Heart right ventricle (tissue), 16 donors: Measurements from ENCODE around the gene R3HCC1L. TPM values are rescaled to one million over a fixed set of nuclear protein-coding genes. Genes with fewer than 3 reads are reported as not detected.

ENCODE experiments used
- ATAC-seq, 8 donors: fragments of 200-7000 bp; cut with Tn5 transposase; one replicate each; pipeline ENCODE4 v1.9.1; 2020; ENCODE audit warnings: mild to moderate bottlenecking in 8 of 8, moderate library complexity in 8 of 8, moderate number of reproducible peaks in 1 of 8
- DNase-seq, 2 donors: peaks; one replicate each; pipeline ENCODE4 v3.0.0-alpha.2; 2020
- H3K27ac ChIP-seq, 10 donors: fragments of 200-600 bp; sonication (generic) in 2 of 10; one replicate each; pipeline versions ENCODE4 v1.5.0 to v1.8.0; 2020 to 2022; ENCODE audit warnings: mild to moderate bottlenecking in 3 of 10
- H3K27me3 ChIP-seq, 7 donors: fragments of 200-600 bp; one replicate each; pipeline ENCODE4 v1.8.0; 2021 to 2022; ENCODE audit warnings: mild to moderate bottlenecking in 2 of 7
- H3K36me3 ChIP-seq, 9 donors: fragments of 200-600 bp; sonication (generic) in 1 of 9; one replicate each; pipeline versions ENCODE4 v1.5.0 to v1.8.0; 2020 to 2022; ENCODE audit warnings: mild to moderate bottlenecking in 2 of 9
- H3K4me1 ChIP-seq, 9 donors: fragments of 200-600 bp; sonication (generic) in 1 of 9; one replicate each; pipeline versions ENCODE4 v1.5.0 to v1.8.0; 2020 to 2022; ENCODE audit warnings: mild to moderate bottlenecking in 4 of 9
- H3K4me3 ChIP-seq, 10 donors: fragments of 200-600 bp; sonication (generic) in 2 of 10; one replicate each; pipeline versions ENCODE4 v1.5.0 to v1.8.0; 2020 to 2022; ENCODE audit warnings: mild to moderate bottlenecking in 7 of 10, moderate library complexity in 2 of 10
- H3K9me3 ChIP-seq, 11 donors: fragments of 200-600 bp in 10 of 11; sonication (generic) in 2 of 11; one replicate each; pipeline versions ENCODE4 v1.5.0 to v1.8.0; 2013 to 2022; ENCODE audit warnings: mild to moderate bottlenecking in 2 of 11, control low read depth in 1 of 11, moderate library complexity in 1 of 11
- CTCF ChIP-seq, 9 donors: fragments of 200-600 bp; sonication (generic) in 2 of 9; IDR thresholded peaks; one replicate each; pipeline versions ENCODE4 v1.5.0 to v1.8.0; 2021 to 2022; ENCODE audit warnings: antibody characterized with exemption in 9 of 9, mild to moderate bottlenecking in 5 of 9, moderate library complexity in 1 of 9
- WGBS, 2 donors: extraction: QIAGEN DNeasy Blood & Tissue Kit; methylation state at CpG; one replicate each; pipeline ENCODE4 v1.1.7; 2013; ENCODE audit warnings: inconsistent platforms in 1 of 2; 5-methylcytosine and 5-hydroxymethylcytosine counted together
- intact Hi-C, 10 donors: fragments of 100-400 bp; cut with DNase I; formaldehyde crosslinking; loops; one replicate each; pipeline versions ENCODE4 v1.11.1 to v1.14.2; 2022
- polyA plus RNA-seq, 2 donors: library from polyadenylated mRNA; stranded (reverse); fragments of 200-250 nt; gene quantifications; one replicate each; pipeline ENCODE4 v1.2.3, GENCODE V29; 2013
- total RNA-seq, 10 donors: library from RNA; stranded (reverse); fragmentation: NEBNext Ultra II Directional in 3 of 10; extraction: Animal tissue kit (Norgen Biotek cat#: 25700) in 3 of 10; gene quantifications; one replicate each; pipeline versions ENCODE4 v1.2.1 to v1.2.4, GENCODE V29; 2021 to 2023
- donor health status: Arrhythmogenic right ventricular cardiomyopathy.
- donor health status: ischemic (EF 13 %, LVEDD 7.1; RV severe dilation, severe dysfunction).
- donor health status: healthy with polysubstance abuse.
- donor health status: DM: no; HTN: yes; CAD: no.
- donor health status: DM: no; HTN: no; CAD: no.
- donor health status: ischemic (EF 25% LVEDD 6.9; RV normal size, moderate dysfunction).
- donor health status: ischemic (EF 25% LVEDD 5.7; RV mildly dilated, moderate dysfunction).
- donor health status: healthy.
- donor health status: DM: yes; HTN: yes; CAD: no.
- donor health status: Ischemic cardiomyopathy.
- donor health status: ischemic (EF 35%, LVEDD 5.7; RV mildly dilated, moderate dysfunction).
- donor health status: nonischemic (EF 11% LVEDD 7.7; RV severe dilation, severe dysfunction).
- donor health status: DM: yes; HTN: yes; CAD: no.
- donor health status: PGD.
- donor health status: ischemic (EF 29% LVEDD 5.4; RV normal size, mild dysfunction).
- donor health status: nonischemic (EF 23%, LVEDD 6.1; RV moderate dilation, normal function).

Gene R3HCC1L
- total and polyA plus RNA-seq, 12 donors, result 3.3 to 6.9 (median 5.2) TPM

- TF ChIP-seq CTCF (IDR thresholded peaks at IDR 0.05), result no peak
- intact Hi-C loops, result loop anchor here in 7 of 10 donors (5.0 to 10.0 kb wide), 3 partner anchors 47 to 154 kb away; partner anchors contain the start of gene PYROXD2 (in 2 of the 7)
- Histone ChIP-seq H3K4me3 (no peak overlapping the region), H3K36me3 (peaks cover 0 to 9% (median 0%) of the 10 kb centered on the region in 9 donors), H3K27ac (no peak overlapping the region), H3K27me3 (no peaks in the 10 kb centered on the region), H3K4me1 (peaks cover 0 to 9% (median 0%) of the 10 kb centered on the region in 9 donors), H3K9me3 (no peaks in the 10 kb centered on the region)
- 75 to 78% methylated on average over 9 of the region's 9 CpGs for WGBS, 2 donors
- no peak for DNase-seq
- ATAC-seq, result no peak
Measured at GRCh38 chr10:98260350-98260749, 125.9 kb downstream of the R3HCC1L start.

DNA sequence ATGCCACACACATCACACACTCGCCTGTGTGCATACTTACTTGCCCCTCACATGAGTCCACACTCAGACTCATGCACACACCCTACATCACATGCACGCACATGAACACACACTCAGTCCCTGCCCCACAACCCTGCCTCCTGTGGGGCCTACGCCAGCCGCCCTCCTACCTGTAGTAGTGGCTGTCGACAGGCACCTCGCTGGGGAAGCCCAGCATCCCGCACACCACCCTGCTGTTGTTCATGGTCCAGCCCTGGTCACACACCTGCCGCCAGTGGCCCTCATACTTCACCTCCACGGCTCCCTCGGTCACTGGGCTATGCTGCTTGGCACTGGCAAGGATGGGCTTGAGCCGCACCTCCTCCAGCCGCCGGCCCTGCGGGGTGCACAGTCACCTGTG lies 126.3 kb downstream of the R3HCC1L start:
- intact Hi-C loops, result loop anchor here in 7 of 10 donors (5.0 to 10.0 kb wide), 3 partner anchors 47 to 154 kb away; partner anchors contain the start of gene PYROXD2 (in 2 of the 7)
- no peak for TF ChIP-seq CTCF (IDR thresholded peaks at IDR 0.05)
- ATAC-seq (no peak), DNase-seq (no peak)
- 96 to 97% methylated on average over 14 of the region's 14 CpGs for WGBS, 2 donors
- H3K9me3 ChIP-seq, result no peaks in the 10 kb centered on the region
- H3K4me1 ChIP-seq, result peaks cover 0 to 9% (median 0%) of the 10 kb centered on the region in 9 donors
- H3K4me3 ChIP-seq, result no peak overlapping the region
- H3K27ac ChIP-seq, result no peak overlapping the region
- no peaks in the 10 kb centered on the region for H3K27me3 ChIP-seq
- peaks cover 0 to 5% (median 0%) of the 10 kb centered on the region in 9 donors for H3K36me3 ChIP-seq

GRCh38 chr10:98261436-98262277 lies 127.2 kb downstream of the R3HCC1L start:
- H3K4me1 ChIP-seq, result peaks cover 0 to 14% (median 4%) of the 10 kb centered on the region in 9 donors
- H3K36me3 ChIP-seq, result peaks cover 0 to 5% (median 0%) of the 10 kb centered on the region in 9 donors
- intact Hi-C loops, result loop anchor here in 8 of 10 donors (1.0 to 10.0 kb wide), 4 partner anchors 46 to 153 kb away; partner anchors contain the start of gene PYROXD2 (in 2 of the 8)
- no peak for ATAC-seq
- H3K9me3 ChIP-seq, result no peaks in the 10 kb centered on the region
- no peak overlapping the region for H3K27ac ChIP-seq
- TF ChIP-seq CTCF (IDR thresholded peaks at IDR 0.05), result no peak
- peaks cover 0 to 7% (median 0%) of the 10 kb centered on the region in 7 donors for H3K27me3 ChIP-seq
- WGBS, 2 donors, result 87 to 88% methylated on average over 15 of the region's 15 CpGs
- H3K4me3 ChIP-seq, result no peak overlapping the region
- DNase-seq, result no peak

GRCh38 chr10:98262571-98262970 lies 128.1 kb downstream of the R3HCC1L start:
- no peak overlapping the region for H3K27ac ChIP-seq
- peak; percentile 33 to 67 (median 62) for TF ChIP-seq CTCF (IDR thresholded peaks at IDR 0.05)
- DNase-seq, result peak; percentile 60 to 74
- H3K36me3 ChIP-seq, result no peaks in the 10 kb centered on the region
- peaks cover 0 to 16% (median 0%) of the 10 kb centered on the region in 7 donors for H3K27me3 ChIP-seq
- H3K4me1 ChIP-seq, result peaks cover 0 to 14% (median 8%) of the 10 kb centered on the region in 9 donors
- no peak overlapping the region for H3K4me3 ChIP-seq
- H3K9me3 ChIP-seq, result no peaks in the 10 kb centered on the region
- peak; percentile 47 to 83 (median 75) for ATAC-seq
- intact Hi-C loops, result loop anchor here in 8 of 10 donors (1.0 to 10.0 kb wide), 4 partner anchors 45 to 152 kb away; partner anchors contain the start of gene PYROXD2 (in 2 of the 8)
- 49 to 51% methylated on average over 7 of the region's 7 CpGs for WGBS, 2 donors
